Retinal pigment epithelial cell (primary cell): Measurements from ENCODE around the gene HASPIN.

Source experiments
- DNase-seq: peaks from one replicate; pipeline ENCODE4 v3.0.0-alpha.2; 2010; ENCODE audit warnings: low read depth
- H3K4me3 ChIP-seq: 2 replicates; pipeline ENCODE4 v1.5.1; 2011; ENCODE audit warnings: mild to moderate bottlenecking, low read length, control low read depth, moderate library complexity
- TF ChIP-seq, protein P1 (sequence below): conservative IDR thresholded peaks from 2 replicates; pipeline ENCODE4 v1.5.1; 2011; ENCODE audit warnings: low read depth, low read length, control low read depth, inconsistent platforms

The HASPIN gene

DNA sequence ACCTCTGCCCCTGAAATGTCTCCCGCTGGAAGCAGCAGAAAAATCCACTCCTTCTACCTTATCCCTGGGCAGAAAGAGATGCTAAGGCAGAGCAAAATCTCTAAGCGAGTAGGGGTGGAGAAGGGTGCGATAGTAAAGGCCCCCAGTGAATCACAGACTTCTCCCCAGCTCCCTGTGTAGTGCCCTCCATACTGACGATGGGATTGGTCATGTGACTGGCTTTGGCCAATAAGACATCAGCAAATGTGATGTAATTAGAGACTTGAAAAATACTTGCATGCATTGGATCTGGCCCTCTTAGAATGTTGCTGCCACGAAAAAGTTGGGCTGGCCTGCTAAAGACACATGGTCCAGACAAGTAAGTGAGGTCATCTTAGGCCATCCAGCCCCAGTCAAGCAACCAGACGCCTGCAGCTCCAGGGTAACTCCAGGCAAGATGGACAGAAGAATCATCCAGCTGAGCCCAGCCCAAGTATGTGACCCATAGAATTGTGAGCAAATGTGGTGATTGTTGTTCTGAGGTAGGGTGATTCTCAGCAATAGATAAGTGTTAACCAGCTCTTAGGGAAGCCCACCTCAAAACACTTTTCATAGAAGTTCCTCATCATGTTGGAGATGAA is 36.0 kb downstream of the HASPIN start:
- DNase-seq = no peak
- TF ChIP-seq, protein P1, sequence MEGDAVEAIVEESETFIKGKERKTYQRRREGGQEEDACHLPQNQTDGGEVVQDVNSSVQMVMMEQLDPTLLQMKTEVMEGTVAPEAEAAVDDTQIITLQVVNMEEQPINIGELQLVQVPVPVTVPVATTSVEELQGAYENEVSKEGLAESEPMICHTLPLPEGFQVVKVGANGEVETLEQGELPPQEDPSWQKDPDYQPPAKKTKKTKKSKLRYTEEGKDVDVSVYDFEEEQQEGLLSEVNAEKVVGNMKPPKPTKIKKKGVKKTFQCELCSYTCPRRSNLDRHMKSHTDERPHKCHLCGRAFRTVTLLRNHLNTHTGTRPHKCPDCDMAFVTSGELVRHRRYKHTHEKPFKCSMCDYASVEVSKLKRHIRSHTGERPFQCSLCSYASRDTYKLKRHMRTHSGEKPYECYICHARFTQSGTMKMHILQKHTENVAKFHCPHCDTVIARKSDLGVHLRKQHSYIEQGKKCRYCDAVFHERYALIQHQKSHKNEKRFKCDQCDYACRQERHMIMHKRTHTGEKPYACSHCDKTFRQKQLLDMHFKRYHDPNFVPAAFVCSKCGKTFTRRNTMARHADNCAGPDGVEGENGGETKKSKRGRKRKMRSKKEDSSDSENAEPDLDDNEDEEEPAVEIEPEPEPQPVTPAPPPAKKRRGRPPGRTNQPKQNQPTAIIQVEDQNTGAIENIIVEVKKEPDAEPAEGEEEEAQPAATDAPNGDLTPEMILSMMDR = no peak
- no peak overlapping the region for H3K4me3 ChIP-seq

DNA sequence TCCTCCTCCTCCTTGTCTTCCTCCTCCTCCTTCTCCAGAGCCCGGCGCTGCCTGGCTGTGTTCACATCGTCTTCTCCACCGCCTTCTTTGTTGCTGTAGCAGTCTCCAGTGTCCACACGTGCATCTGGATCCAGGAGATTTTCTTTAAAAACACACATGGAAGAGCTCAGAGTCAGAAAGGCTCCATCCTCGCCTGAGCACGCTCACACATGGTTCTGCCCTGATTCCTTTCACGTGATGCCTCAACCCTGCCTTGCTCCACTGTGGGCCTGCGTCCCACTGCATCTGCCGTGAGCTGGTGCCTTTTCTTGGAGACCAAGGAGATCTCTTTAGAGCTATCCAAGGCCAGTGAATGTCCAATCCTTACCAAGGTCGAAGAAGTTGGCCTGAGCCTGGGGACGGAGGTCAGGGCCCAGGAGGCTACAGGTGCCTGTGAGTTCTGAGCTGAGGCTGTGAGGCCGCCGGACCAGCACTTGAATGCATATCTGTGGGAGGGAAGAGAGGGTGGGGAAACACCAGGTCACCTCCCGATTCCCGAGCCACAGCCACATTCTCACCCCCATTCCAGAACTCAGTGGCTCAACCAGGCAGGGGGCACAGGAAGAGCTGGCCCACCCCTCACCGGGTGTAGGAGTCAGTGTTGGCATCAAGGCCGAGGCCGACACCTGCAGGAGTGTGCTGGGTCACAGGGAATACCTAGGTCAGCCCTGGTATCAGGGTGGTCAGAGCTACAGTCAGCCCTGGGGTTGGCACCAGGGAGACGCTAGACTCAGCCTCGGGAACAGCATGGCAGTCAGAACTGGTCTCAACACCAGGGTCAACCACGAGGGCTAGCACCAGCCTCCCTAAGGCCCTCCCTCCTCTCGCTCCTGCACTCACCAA is 37.6 kb downstream of the HASPIN start:
- TF ChIP-seq, protein P1 = no peak
- DNase-seq = no peak
- H3K4me3 ChIP-seq = no peak overlapping the region

DNA sequence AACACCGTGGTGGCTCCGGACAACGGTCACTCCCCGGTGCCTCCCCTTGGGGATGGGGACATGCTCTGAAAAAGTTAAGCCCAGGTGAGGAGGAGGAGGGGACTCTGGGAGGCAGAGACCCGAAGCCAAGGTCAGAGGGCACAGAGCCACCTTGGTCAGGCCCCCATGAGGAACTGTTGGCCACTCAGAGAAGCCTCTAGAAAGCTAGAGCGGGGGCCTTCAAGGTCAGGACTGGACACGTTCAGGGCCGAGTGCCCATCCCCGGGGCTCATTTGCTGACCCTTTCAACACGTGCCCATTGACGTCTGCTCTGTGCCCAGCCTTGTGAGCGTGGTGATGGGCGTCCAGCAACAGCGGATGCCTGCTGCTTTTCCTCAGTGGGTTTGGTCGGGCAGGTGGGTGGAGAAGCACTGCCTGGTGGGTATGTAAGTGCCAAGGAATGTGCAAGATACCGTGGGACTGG is 38.2 kb downstream of the HASPIN start:
- DNase-seq = no peak
- TF ChIP-seq, protein P1 = no peak
- no peak overlapping the region for H3K4me3 ChIP-seq

DNA sequence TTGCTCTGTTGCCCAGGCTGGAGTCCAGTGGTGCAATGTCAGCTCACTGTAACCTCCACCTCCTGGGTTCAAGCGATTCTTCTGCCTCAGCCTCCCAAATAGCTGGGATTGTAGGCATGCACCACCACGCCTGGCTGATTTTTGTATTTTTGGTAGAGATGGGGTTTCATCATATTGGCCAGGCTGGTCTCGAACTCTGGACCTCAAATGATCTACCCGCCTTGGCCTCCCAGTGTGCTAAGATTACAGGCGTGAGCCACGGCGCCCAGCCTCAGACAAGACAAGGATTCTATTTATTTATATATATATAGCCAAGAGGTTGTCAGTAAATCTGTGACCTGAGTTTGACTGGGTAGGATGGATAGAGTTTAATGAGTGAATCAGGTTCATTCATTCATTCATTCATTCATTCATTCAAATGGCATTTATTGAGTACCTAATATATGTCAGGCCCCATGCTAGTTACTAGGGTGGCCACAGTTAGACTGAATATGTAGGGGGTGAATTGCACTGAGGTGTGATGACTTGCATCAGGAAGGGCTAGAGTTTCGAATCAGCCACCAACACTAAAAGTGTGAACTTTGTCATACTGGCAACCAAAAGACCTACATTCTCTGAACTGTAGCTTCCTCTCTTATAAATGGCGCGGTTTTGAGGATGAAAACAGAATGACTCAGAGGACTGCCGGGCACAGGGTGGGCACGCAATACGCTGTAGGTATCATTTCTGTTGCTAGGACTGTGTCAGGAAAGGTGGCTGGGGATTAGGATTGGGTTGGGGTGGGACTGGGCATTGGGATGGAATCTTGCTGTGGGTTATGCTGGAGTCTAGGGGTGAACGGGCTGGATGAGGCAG is 39.4 kb downstream of the HASPIN start:
- H3K4me3 ChIP-seq = no peak overlapping the region
- TF ChIP-seq, protein P1 = no peak
- DNase-seq = no peak

DNA sequence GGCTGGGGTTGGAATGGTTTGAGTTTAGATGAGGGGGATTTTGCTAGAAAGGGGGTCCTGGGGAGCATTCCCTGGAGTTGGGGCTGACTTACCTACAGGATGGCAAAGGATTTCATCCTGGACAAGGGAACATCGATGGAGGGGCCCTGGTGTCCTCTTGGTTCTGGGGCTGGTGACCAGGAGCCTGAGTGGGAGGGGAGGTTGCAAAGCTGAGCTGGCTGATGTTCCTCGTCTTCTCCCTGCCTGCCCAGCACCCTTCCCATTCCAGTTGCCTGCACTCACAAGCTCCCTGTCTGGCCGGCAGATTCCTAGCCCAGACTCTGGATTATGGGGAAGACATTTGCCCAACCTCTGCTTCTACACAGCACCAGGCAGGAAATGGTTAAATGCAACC is 40.1 kb downstream of the HASPIN start:
- no peak for DNase-seq
- no peak overlapping the region for H3K4me3 ChIP-seq
- TF ChIP-seq, protein P1 = no peak

DNA sequence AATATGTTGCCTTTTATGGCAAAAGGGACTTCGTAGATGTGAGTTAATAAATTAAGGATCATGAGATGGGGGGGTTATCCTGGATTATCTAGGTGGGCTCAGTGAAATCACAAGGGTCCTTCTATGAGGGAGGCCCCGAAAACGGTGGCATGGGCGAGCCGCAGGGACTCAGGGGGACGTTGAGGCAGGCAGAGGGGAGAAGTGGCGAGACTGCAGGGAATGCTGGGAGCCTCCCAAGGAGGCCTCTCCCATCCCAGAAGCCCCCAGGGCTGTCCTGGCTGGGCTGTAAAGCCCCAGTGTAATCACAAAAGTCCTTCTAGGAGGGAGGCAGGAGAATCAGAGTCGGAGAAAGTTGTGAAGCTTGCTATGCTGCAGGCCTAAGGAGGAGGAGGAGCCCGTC is 42.3 kb downstream of the HASPIN start:
- DNase-seq = no peak
- TF ChIP-seq, protein P1 = no peak
- H3K4me3 ChIP-seq = no peak overlapping the region
